CD14-positive monocyte (primary cell): ENCODE data around the gene TBX6. TPM values are rescaled to one million over a fixed set of nuclear protein-coding genes. Genes with fewer than 3 reads are reported as not detected.

Experiments used
- DNase-seq, 3 donors: peaks; one replicate each; pipeline ENCODE4 v3.0.0-alpha.2; 2011 to 2022
- H2AFZ ChIP-seq: 2 replicates; pipeline ENCODE4 v1.6.0; 2012; ENCODE audit warnings: mild to moderate bottlenecking, low read depth, low read length, inconsistent platforms; ENCODE audit not compliant: insufficient read depth, poor library complexity, severe bottlenecking
- H3K27ac ChIP-seq, 2 donors: 1 replicate in 1 of 2; 2 replicates in 1 of 2; pipeline ENCODE4 v1.5.1; 2012 to 2013; ENCODE audit warnings: low read length in 2 of 2, control low read depth in 1 of 2, inconsistent platforms in 1 of 2, low read depth in 1 of 2, mild to moderate bottlenecking in 1 of 2
- H3K27me3 ChIP-seq, 2 donors: one replicate each; pipeline versions ENCODE4 v1.6.0 to v1.6.1; 2011 to 2013; ENCODE audit warnings: low read length in 2 of 2; ENCODE audit not compliant: control insufficient read depth in 2 of 2, insufficient read depth in 2 of 2
- H3K36me3 ChIP-seq, 2 donors: replicated peaks in 1 of 2; 1 replicate in 1 of 2; 2 replicates in 1 of 2; pipeline versions ENCODE4 v1.5.1 to v1.6.1; 2012 to 2013; ENCODE audit warnings: low read length in 2 of 2, control low read depth in 1 of 2, inconsistent platforms in 1 of 2, mild to moderate bottlenecking in 1 of 2; ENCODE audit not compliant: insufficient read depth in 2 of 2, control insufficient read depth in 1 of 2
- H3K4me1 ChIP-seq, 2 donors: 1 replicate in 1 of 2; 2 replicates in 1 of 2; pipeline versions ENCODE4 v1.5.1 to v1.6.1; 2012 to 2013; ENCODE audit warnings: low read length in 2 of 2, control low read depth in 1 of 2, inconsistent platforms in 1 of 2, mild to moderate bottlenecking in 1 of 2, moderate library complexity in 1 of 2; ENCODE audit not compliant: insufficient read depth in 2 of 2, control insufficient read depth in 1 of 2
- H3K4me2 ChIP-seq: replicated peaks from 2 replicates; pipeline ENCODE3; 2012; ENCODE audit warnings: low read length, moderate library complexity, mild to moderate bottlenecking; ENCODE audit not compliant: poor library complexity, severe bottlenecking; ENCODE audit errors: extremely low read depth
- H3K4me3 ChIP-seq, 3 experiments: fragments of 200-600 bp in 1 of 3; sonication (generic) in 1 of 3; replicated peaks in 1 of 3; 1 replicate in 2 of 3; 2 replicates in 1 of 3; pipeline ENCODE4 v1.5.1; 2011 to 2013; ENCODE audit warnings: low read length in 3 of 3, mild to moderate bottlenecking in 3 of 3, control low read depth in 2 of 3, low read depth in 2 of 3, inconsistent platforms in 1 of 3, moderate library complexity in 1 of 3
- H3K79me2 ChIP-seq: 2 replicates; pipeline ENCODE4 v1.6.0; 2012; ENCODE audit warnings: mild to moderate bottlenecking, control low read depth, inconsistent platforms, low read length, moderate library complexity; ENCODE audit not compliant: insufficient read depth
- H3K9ac ChIP-seq: 2 replicates; pipeline ENCODE4 v1.6.0; 2017; ENCODE audit warnings: low read length, mild to moderate bottlenecking; ENCODE audit not compliant: insufficient read depth, poor library complexity, severe bottlenecking
- H3K9me3 ChIP-seq, 2 donors: replicated peaks in 1 of 2; 1 replicate in 1 of 2; 2 replicates in 1 of 2; pipeline versions ENCODE4 v1.5.1 to v1.6.1; 2012 to 2013; ENCODE audit warnings: low read length in 2 of 2, control low read depth in 1 of 2; ENCODE audit not compliant: control insufficient read depth in 1 of 2, insufficient read depth in 1 of 2
- H4K20me1 ChIP-seq: 2 replicates; pipeline ENCODE4 v1.6.0; 2012; ENCODE audit warnings: mild to moderate bottlenecking, low read length, control low read depth, moderate library complexity; ENCODE audit not compliant: insufficient read depth
- H3K27ac Mint-ChIP-seq, 7 donors: one replicate each; pipeline ENCODE4 v1.8.0; 2020; ENCODE audit warnings: mild to moderate bottlenecking in 7 of 7, mixed read lengths in 7 of 7, moderate library complexity in 6 of 7, inconsistent platforms in 2 of 7
- H3K27me3 Mint-ChIP-seq, 3 donors: one replicate each; pipeline ENCODE4 v1.8.0; 2021 to 2022; ENCODE audit warnings: low read depth in 3 of 3, mild to moderate bottlenecking in 3 of 3, mixed read lengths in 3 of 3, moderate library complexity in 3 of 3, inconsistent platforms in 1 of 3
- H3K36me3 Mint-ChIP-seq, 2 donors: one replicate each; pipeline ENCODE4 v1.8.0; 2020; ENCODE audit warnings: mixed read lengths in 2 of 2, inconsistent platforms in 1 of 2, mild to moderate bottlenecking in 1 of 2
- H3K4me1 Mint-ChIP-seq: one replicate; pipeline ENCODE4 v1.8.0; 2020; ENCODE audit warnings: mild to moderate bottlenecking, mixed read lengths
- H3K4me3 Mint-ChIP-seq, 2 donors: one replicate each; pipeline ENCODE4 v1.8.0; 2020; ENCODE audit warnings: mild to moderate bottlenecking in 2 of 2, mixed read lengths in 2 of 2, moderate library complexity in 1 of 2
- H3K9me3 Mint-ChIP-seq, 7 donors: one replicate each; pipeline ENCODE4 v1.8.0; 2020 to 2022; ENCODE audit warnings: mixed read lengths in 7 of 7, mild to moderate bottlenecking in 6 of 7, moderate library complexity in 6 of 7, inconsistent platforms in 2 of 7
- CTCF ChIP-seq: fragments of 200-600 bp; IDR thresholded peaks from one replicate; pipeline ENCODE4 v1.8.0; 2022; ENCODE audit warnings: antibody characterized with exemption, mild to moderate bottlenecking
- WGBS: methylation state at CpG from one replicate; pipeline ENCODE4 v1.1.5; 2013; ENCODE audit warnings: missing lambda C conversion rate; ENCODE audit not compliant: insufficient coverage; 5-methylcytosine and 5-hydroxymethylcytosine counted together
- intact Hi-C, 2 donors: fragments of 100-400 bp; cut with micrococcal nuclease; formaldehyde crosslinking; loops; one replicate each; pipeline versions ENCODE4 v1.15.0 to v1.15.1; 2023
- polyA plus RNA-seq, 3 donors: library from polyadenylated mRNA; depleted of rRNA in 1 of 3; unstranded in 2 of 3; stranded (reverse) in 1 of 3; fragments of 300-500 nt in 2 of 3; fragments of >200 nt in 1 of 3; fragmentation: Illumina TruSeq in 2 of 3; gene quantifications; 1 replicate in 2 of 3; 2 replicates in 1 of 3; pipeline ENCODE4 v1.2.3, GENCODE V29; 2012 to 2021

TBX6 gene
- polyA plus RNA-seq, 3 donors, result 0.10 to 0.65 (median 0.11) TPM

DNA sequence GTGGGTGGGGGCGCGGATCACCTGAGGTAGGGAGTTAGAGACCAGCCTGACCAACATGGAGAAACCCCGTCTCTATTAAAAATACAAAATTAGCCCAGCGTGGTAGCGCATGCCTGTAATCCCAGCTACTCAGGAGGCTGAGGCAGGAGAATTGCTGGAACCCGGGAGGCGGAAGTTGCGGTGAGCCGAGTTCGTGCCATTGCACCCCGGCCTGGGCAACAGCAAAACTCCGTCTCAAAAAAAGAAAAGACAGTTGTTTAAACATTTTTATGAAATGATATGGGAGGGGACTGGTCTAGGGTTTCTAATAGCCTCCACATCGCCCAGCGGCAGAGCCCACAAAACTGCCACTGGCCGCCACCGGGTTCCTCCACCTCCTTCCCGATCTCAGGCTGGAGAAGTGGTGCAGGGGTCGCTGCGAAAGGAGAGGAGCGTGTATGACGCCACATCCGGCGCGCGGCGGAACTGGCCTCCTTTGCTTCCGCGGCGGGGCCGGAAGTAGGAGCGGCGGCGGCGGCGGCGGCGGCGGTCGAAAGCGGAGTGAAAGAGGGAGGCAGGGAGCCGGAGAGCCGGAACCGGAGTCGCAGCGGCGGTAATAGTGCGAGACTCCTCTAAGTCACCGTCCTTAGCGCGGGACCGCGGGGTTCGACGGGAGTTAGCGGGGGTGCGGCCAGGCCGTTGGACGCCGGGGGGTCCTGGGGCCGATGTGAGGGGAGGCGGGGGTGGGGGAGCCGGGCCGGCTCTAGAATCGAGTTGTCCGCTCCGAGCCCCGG, 16.0 kb downstream of the TBX6 start, which contains the start of gene PPP4C:
Gene PPP4C (plus strand): TSS at position 492 of the 773 bp plus-strand sequence. CDS start 384 bp downstream, outside the sequence.
- Mint-ChIP-seq H3K36me3 (peaks cover 50 to 63% of the 10 kb centered on the region in 2 donors), H3K27ac (peak within 1 kb of the TSS; percentile 91 to 96 (median 96)), H3K27me3 (no peaks in the 10 kb centered on the region), H3K4me3 (peak within 1 kb of the TSS; percentile 90), H3K9me3 (peaks cover 0 to 2% (median 0%) of the 10 kb centered on the region in 7 donors), H3K4me1 (peaks cover 31% of the 10 kb centered on the region)
- intact Hi-C loops, result loop anchor here in 1 of 2 donors (1.0 to 2.0 kb wide), 2 partner anchors 9 to 15 kb away; partner anchors contain the start of gene TBX6
- Histone ChIP-seq H3K4me1 (peaks cover 24 to 39% of the 10 kb centered on the region in 2 donors), H4K20me1 (peaks cover 59% of the 10 kb centered on the region), H3K9ac (peak within 1 kb of the TSS; percentile 93), H3K79me2 (peaks cover 60% of the 10 kb centered on the region), H3K27me3 (no peaks in the 10 kb centered on the region), H3K9me3 (no peaks in the 10 kb centered on the region), H3K36me3 (peaks cover 44 to 61% of the 10 kb centered on the region in 2 donors), H2AFZ (peak within 1 kb of the TSS; percentile 80), H3K27ac (peak within 1 kb of the TSS; percentile 83 to 92), H3K4me3 (peak within 1 kb of the TSS; percentile 69 to 93 (median 83)), H3K4me2 (peak within 1 kb of the TSS; percentile 97)
- WGBS, result under 1% methylated on average over 58 of the region's 67 CpGs
- DNase-seq, result peak; percentile 86 to 92 (median 87)
- TF ChIP-seq CTCF, result no peak

DNA sequence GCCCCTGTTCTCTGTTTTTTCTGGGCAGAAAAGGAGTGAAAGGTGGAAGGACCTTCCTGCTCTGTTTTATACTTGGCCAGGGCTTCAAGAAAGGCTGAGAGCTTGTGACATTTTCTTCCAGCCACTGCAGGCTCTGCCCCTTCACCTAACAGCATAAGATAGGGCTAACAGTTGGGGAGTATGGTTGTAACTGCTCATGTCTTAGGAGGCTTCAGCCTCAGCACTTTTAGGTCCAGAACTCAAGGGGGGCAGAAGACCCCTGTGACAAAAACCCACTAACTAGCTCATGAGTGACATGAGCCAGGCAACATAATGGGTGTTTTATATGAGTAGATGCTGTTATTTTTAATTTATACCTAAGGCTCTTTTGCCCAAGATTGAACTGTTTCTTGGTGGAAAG, 21.2 kb downstream of the TBX6 start:
- Mint-ChIP-seq H3K27ac (peak overlapping the region in 4 of 7 donors; percentile 42 to 66 (median 58)), H3K27me3 (no peaks in the 10 kb centered on the region), H3K4me1 (peaks cover 32% of the 10 kb centered on the region), H3K9me3 (peaks cover 0 to 2% (median 0%) of the 10 kb centered on the region in 7 donors), H3K36me3 (peaks cover 55 to 68% of the 10 kb centered on the region in 2 donors), H3K4me3 (no peak overlapping the region)
- Histone ChIP-seq H3K36me3 (peaks cover 54 to 66% of the 10 kb centered on the region in 2 donors), H3K9ac (no peak overlapping the region), H4K20me1 (peaks cover 65% of the 10 kb centered on the region), H3K4me2 (no peak overlapping the region), H3K27me3 (no peaks in the 10 kb centered on the region), H3K4me1 (peaks cover 34 to 48% of the 10 kb centered on the region in 2 donors), H3K9me3 (no peaks in the 10 kb centered on the region), H3K4me3 (no peak overlapping the region), H3K79me2 (peaks cover 64% of the 10 kb centered on the region), H2AFZ (no peak overlapping the region), H3K27ac (peak overlapping the region; percentile 7 to 39)
- intact Hi-C loops, result no loop called here
- DNase-seq, result no peak
- TF ChIP-seq CTCF, result no peak
